Measurements from ENCODE around the gene SLC38A9. TPM values are rescaled to one million over a fixed set of nuclear protein-coding genes. Genes with fewer than 3 reads are reported as not detected.

The SLC38A9 gene
- total and polyA plus RNA-seq, 2 of the 8 experiments (the other 6 are each of a cell fraction or from before 2014, with no cell fraction given) = 29.2 to 43.7 TPM

- no peak for TF ChIP-seq POU5F1 (IDR thresholded peaks at IDR 0.05; ENCODE audit: low read depth, low read length)
Observed at GRCh38 chr5:55665065-55665464, 47.1 kb downstream of the SLC38A9 start (continued).

Measured in H1 (cell line).